H1 (cell line): Measurements from ENCODE around the gene HM13. TPM values are rescaled to one million over a fixed set of nuclear protein-coding genes. Genes with fewer than 3 reads are reported as not detected.

ENCODE experiments used
- CTCF ChIA-PET: fragments of 300-600 bp; sonication (Branson Sonifier 250); formaldehyde crosslinking; loops from one replicate; lab custom pipeline; 2021; ENCODE audit not compliant: partially characterized antibody; lab: Charles Lee
- POLR2A ChIA-PET: fragments of 300-600 bp; sonication (Branson Sonifier 250); formaldehyde crosslinking; loops from one replicate; lab custom pipeline; 2021; ENCODE audit warnings: inconsistent platforms; ENCODE audit not compliant: partially characterized antibody; lab: Charles Lee
- DNase-seq, 2 experiments: peaks; one replicate each; pipeline versions ENCODE4 v3.0.0 to v3.0.0-alpha.2; 2010 to 2022; ENCODE audit warnings: low spot score in 2 of 2, low read depth in 1 of 2, mixed read lengths in 1 of 2
- FAIRE-seq: peaks from 2 replicates; lab custom pipeline; 2011; peaks lifted over from hg19 to GRCh38; lab: Jason Lieb, UNC
- H2AFZ ChIP-seq: 2 replicates; pipeline ENCODE4 v1.8.1; 2012; ENCODE audit warnings: low read length, inconsistent platforms
- H2AK5ac ChIP-seq: 2 replicates; pipeline ENCODE4 v1.6.1; 2013; ENCODE audit warnings: low read depth, low read length
- H2BK120ac ChIP-seq: replicated peaks from 2 replicates; pipeline ENCODE3; 2013; ENCODE audit warnings: low read depth, low read length, inconsistent platforms
- H2BK12ac ChIP-seq: 2 replicates; pipeline ENCODE4 v1.6.1; 2013; ENCODE audit warnings: low read depth, low read length
- H2BK15ac ChIP-seq: 2 replicates; pipeline ENCODE4 v1.6.1; 2013; ENCODE audit warnings: low read length
- H2BK20ac ChIP-seq: 2 replicates; pipeline ENCODE4 v1.6.1; 2013; ENCODE audit warnings: low read length
- H2BK5ac ChIP-seq: 2 replicates; pipeline ENCODE4 v1.6.1; 2013; ENCODE audit warnings: low read depth, low read length
- H3K14ac ChIP-seq: 2 replicates; pipeline ENCODE4 v1.6.1; 2013; ENCODE audit warnings: inconsistent platforms; ENCODE audit not compliant: insufficient read length
- H3K18ac ChIP-seq: 2 replicates; pipeline ENCODE4 v1.6.1; 2013; ENCODE audit warnings: low read length; ENCODE audit errors: extremely low read depth
- H3K23ac ChIP-seq: 2 replicates; pipeline ENCODE4 v1.6.1; 2013; ENCODE audit warnings: inconsistent platforms; ENCODE audit not compliant: insufficient read length
- H3K23me2 ChIP-seq: 2 replicates; pipeline ENCODE4 v1.6.1; 2013; ENCODE audit warnings: low read depth, low read length
- H3K27ac ChIP-seq: 2 replicates; pipeline ENCODE4 v1.6.1; 2011; ENCODE audit warnings: low read depth, low read length, inconsistent platforms
- H3K27me3 ChIP-seq, 4 experiments: replicated peaks in 1 of 4; 1 replicate in 1 of 4; 2 replicates in 3 of 4; pipeline versions ENCODE4 v1.6.1 to v1.8.1; 2011 to 2013; ENCODE audit warnings: low read length in 3 of 4, mild to moderate bottlenecking in 3 of 4, inconsistent platforms in 2 of 4, mixed read lengths in 2 of 4, moderate library complexity in 1 of 4; ENCODE audit not compliant: control insufficient read depth in 3 of 4, insufficient read depth in 3 of 4; ENCODE audit errors: extremely low read depth in 1 of 4
- H3K36me3 ChIP-seq, 4 experiments: 2 replicates each; pipeline versions ENCODE4 v1.6.1 to v1.8.1; 2011 to 2013; ENCODE audit warnings: mild to moderate bottlenecking in 4 of 4, low read length in 3 of 4, moderate library complexity in 2 of 4, control low read depth in 1 of 4, inconsistent platforms in 1 of 4; ENCODE audit not compliant: insufficient read depth in 4 of 4, control insufficient read depth in 2 of 4
- H3K4ac ChIP-seq: replicated peaks from 2 replicates; pipeline ENCODE3; 2013; ENCODE audit warnings: low read length, low read depth, mixed read lengths, inconsistent platforms; ENCODE audit not compliant: insufficient read length
- H3K4me1 ChIP-seq, 4 experiments: replicated peaks in 1 of 4; 1 replicate in 1 of 4; 2 replicates in 3 of 4; pipeline versions ENCODE4 v1.6.1 to v1.8.1; 2011 to 2013; ENCODE audit warnings: low read length in 3 of 4, inconsistent platforms in 2 of 4, mixed read lengths in 1 of 4; ENCODE audit not compliant: insufficient read depth in 4 of 4, control insufficient read depth in 3 of 4
- H3K4me2 ChIP-seq, 2 experiments: 2 replicates each; pipeline versions ENCODE4 v1.6.1 to v1.8.1; 2011 to 2013; ENCODE audit warnings: low read depth in 2 of 2, low read length in 2 of 2, control low read depth in 1 of 2, inconsistent platforms in 1 of 2, mild to moderate bottlenecking in 1 of 2; ENCODE audit not compliant: insufficient read depth in 1 of 2
- H3K4me3 ChIP-seq, 4 experiments: fragments of 200-600, 300-600 bp in 1 of 4; sonication (generic), shearing (Covaris generic), sonication (Bioruptor Twin) in 1 of 4; 2 replicates each; pipeline versions ENCODE4 v1.5.1 to v1.8.1; 2011 to 2016; ENCODE audit warnings: low read length in 4 of 4, low read depth in 3 of 4, control low read depth in 2 of 4, inconsistent platforms in 2 of 4, mild to moderate bottlenecking in 2 of 4, mixed read lengths in 1 of 4, moderate library complexity in 1 of 4; ENCODE audit not compliant: insufficient read depth in 2 of 4; ENCODE audit errors: extremely low read depth in 1 of 4
- H3K56ac ChIP-seq: replicated peaks from 2 replicates; pipeline ENCODE3; 2013; ENCODE audit warnings: low read depth, mild to moderate bottlenecking, mixed read lengths, low read length, inconsistent platforms; ENCODE audit not compliant: insufficient read length
- H3K79me1 ChIP-seq: 2 replicates; pipeline ENCODE4 v1.6.1; 2013; ENCODE audit warnings: low read depth, low read length, control low read depth
- H3K79me2 ChIP-seq, 2 experiments: 2 replicates each; pipeline versions ENCODE4 v1.6.1 to v1.8.1; 2012 to 2013; ENCODE audit warnings: low read length in 2 of 2, mild to moderate bottlenecking in 2 of 2, inconsistent platforms in 1 of 2; ENCODE audit not compliant: insufficient read depth in 2 of 2, control insufficient read depth in 1 of 2
- H3K9ac ChIP-seq, 4 experiments: replicated peaks in 1 of 4; 1 replicate in 1 of 4; 2 replicates in 3 of 4; pipeline versions ENCODE4 v1.6.1 to v1.8.1; 2011 to 2013; ENCODE audit warnings: low read depth in 3 of 4, low read length in 3 of 4, control low read depth in 2 of 4, mild to moderate bottlenecking in 2 of 4, moderate library complexity in 2 of 4, inconsistent platforms in 1 of 4; ENCODE audit errors: extremely low read depth in 1 of 4
- H3K9me3 ChIP-seq, 2 experiments: 2 replicates each; pipeline versions ENCODE4 v1.6.1 to v1.8.1; 2012 to 2013; ENCODE audit warnings: mild to moderate bottlenecking in 2 of 2, moderate library complexity in 2 of 2, control low read depth in 1 of 2, inconsistent platforms in 1 of 2, low read depth in 1 of 2, low read length in 1 of 2, mixed read lengths in 1 of 2; ENCODE audit not compliant: insufficient read depth in 2 of 2
- H4K20me1 ChIP-seq, 2 experiments: replicated peaks in 1 of 2; 2 replicates each; pipeline versions ENCODE3 to v1.8.1; 2011 to 2013; ENCODE audit warnings: inconsistent platforms in 2 of 2, low read length in 2 of 2, mild to moderate bottlenecking in 1 of 2; ENCODE audit not compliant: insufficient read depth in 2 of 2, control insufficient read depth in 1 of 2
- H4K5ac ChIP-seq: 2 replicates; pipeline ENCODE4 v1.6.1; 2013; ENCODE audit warnings: low read length, low read depth, mixed read lengths, inconsistent platforms; ENCODE audit not compliant: insufficient read length
- H4K8ac ChIP-seq: 2 replicates; pipeline ENCODE4 v1.8.0; 2013; ENCODE audit warnings: mild to moderate bottlenecking, moderate library complexity, low read length, inconsistent platforms; ENCODE audit not compliant: insufficient read depth; ENCODE audit errors: extremely low read depth
- H4K91ac ChIP-seq: replicated peaks from 2 replicates; pipeline ENCODE3; 2013; ENCODE audit warnings: low read length, mixed read lengths, inconsistent platforms; ENCODE audit not compliant: insufficient read length
- CBX5 ChIP-seq: fragments of 300-800, 300-1000 bp; sonication (generic); IDR thresholded peaks from 2 replicates; pipeline ENCODE4 v1.7.1; 2016; ENCODE audit warnings: antibody characterized with exemption, low read length, low read depth
- CBX8 ChIP-seq: fragments of 300-800, 300-1000 bp; sonication (generic); IDR thresholded peaks from 2 replicates; pipeline ENCODE4 v1.7.1; 2016; ENCODE audit warnings: low read depth, low read length, borderline replicate concordance
- CTBP2 ChIP-seq: IDR thresholded peaks from 2 replicates; pipeline ENCODE4 v1.7.0; 2011; ENCODE audit warnings: borderline replicate concordance, mild to moderate bottlenecking, moderate library complexity, mixed read lengths, low read length; ENCODE audit not compliant: insufficient read depth, insufficient read length
- RXRA ChIP-seq: IDR thresholded peaks from 2 replicates; pipeline ENCODE4 v1.6.1; 2011; ENCODE audit warnings: low read depth, mild to moderate bottlenecking, low read length, moderate library complexity; ENCODE audit not compliant: insufficient read depth
- SP1 ChIP-seq: IDR thresholded peaks from 2 replicates; pipeline ENCODE4 v1.6.1; 2011; ENCODE audit warnings: low read depth, low read length
- TEAD4 ChIP-seq: IDR thresholded peaks from 2 replicates; pipeline ENCODE4 v1.6.1; 2012; ENCODE audit warnings: low read depth, low read length, inconsistent platforms, mixed read lengths
- WGBS, 2 experiments: shearing (Covaris generic) in 1 of 2; methylation state at CpG; one replicate each; pipeline versions ENCODE4 v1.1.6 to v1.1.7; 2013 to 2015; ENCODE audit warnings: low lambda C conversion rate in 2 of 2, mixed read lengths in 2 of 2, inconsistent platforms in 1 of 2, low coverage in 1 of 2, missing lambda C conversion rate in 1 of 2; ENCODE audit not compliant: insufficient replicate concordance in 2 of 2, insufficient coverage in 1 of 2, insufficient read length in 1 of 2; ENCODE audit errors: extremely low coverage in 1 of 2, missing lambda C conversion rate in 1 of 2; 5-methylcytosine and 5-hydroxymethylcytosine counted together
- polyA plus RNA-seq, 7 experiments: library from polyadenylated mRNA; depleted of rRNA in 3 of 7; stranded (reverse) in 5 of 7; unstranded in 2 of 7; fragments of >200 nt in 5 of 7; fragments of 200-250 nt in 2 of 7; gene quantifications; 1 replicate in 5 of 7; 2 replicates in 1 of 7; 4 replicates in 1 of 7; pipeline versions ENCODE4 v1.2.1 to v1.2.3, GENCODE V29; 2011 to 2013; ENCODE audit warnings: missing spikeins in 2 of 7, mixed read lengths in 2 of 7
- total RNA-seq: library from RNA; stranded (reverse); fragmentation: NEBNext Ultra II Directional; extraction: Animal tissue kit (Norgen Biotek cat#: 25700); gene quantifications from 2 replicates; pipeline ENCODE4 v1.2.1, GENCODE V29; 2021

Gene HM13
- total and polyA plus RNA-seq, 2 of the 8 experiments (the other 6 are each of a cell fraction or from before 2014, with no cell fraction given), result 118 to 183 TPM

- POLR2A ChIA-PET, result interaction anchor here (1.5 to 24.3 kb wide), 4 partner anchors 12 to 159 kb away, joined by 3 to 1033 read pairs (median 8); partner anchors contain the start of gene ID1
- CTCF ChIA-PET, result interaction anchor here (0.9 to 30.5 kb wide), 8 partner anchors 6 to 70 kb away, joined by 3 to 1559 read pairs (median 38); partner anchors contain the start of gene ID1
- TF ChIP-seq CTBP2 (no peak), TEAD4 (no peak), SP1 (no peak), CBX5 (no peak), RXRA (no peak), CBX8 (no peak)
Measured at GRCh38 chr20:31564284-31564683, 50.0 kb downstream of the HM13 start.

More at GRCh38 chr20:31564284-31564683, 50.0 kb downstream of the HM13 start:
- DNase-seq, result no peak
- Histone ChIP-seq H2BK20ac (no peak overlapping the region), H3K79me1 (no peaks in the 10 kb centered on the region), H3K56ac (no peak overlapping the region), H3K9me3 (no peaks in the 10 kb centered on the region), H2BK5ac (no peak overlapping the region), H4K8ac (no peak overlapping the region), H3K4me1 (peaks cover 6 to 31% (median 14%) of the 10 kb centered on the region in 4 experiments), H3K18ac (no peak overlapping the region), H3K4me3 (no peak overlapping the region), H2BK120ac (no peak overlapping the region), H3K4me2 (no peak overlapping the region), H2AFZ (no peak overlapping the region), H3K27me3 (no peaks in the 10 kb centered on the region), H4K5ac (no peak overlapping the region), H3K23ac (no peak overlapping the region), H3K14ac (no peak overlapping the region), H3K4ac (no peak overlapping the region), H3K36me3 (peaks cover 24 to 48% (median 37%) of the 10 kb centered on the region in 4 experiments), H2BK12ac (no peak overlapping the region), H2AK5ac (no peak overlapping the region), H2BK15ac (no peak overlapping the region), H4K91ac (no peak overlapping the region), H4K20me1 (peaks cover 1 to 2% of the 10 kb centered on the region in 2 experiments), H3K9ac (no peak overlapping the region), H3K79me2 (no peaks in the 10 kb centered on the region), H3K23me2 (no peaks in the 10 kb centered on the region), H3K27ac (no peak overlapping the region)
- WGBS, 2 experiments, result 95% methylated on average over 6 of the region's 6 CpGs; no CpG with 5 or more reads in 1 of the 2 experiments
- FAIRE-seq, result no peak
